Hepatic stellate cell (primary cell): ENCODE results near the gene TFAP2A.

ENCODE experiments used
- DNase-seq: peaks from one replicate; pipeline ENCODE4 v3.0.0; 2011; ENCODE audit warnings: low spot score

Gene TFAP2A

DNA sequence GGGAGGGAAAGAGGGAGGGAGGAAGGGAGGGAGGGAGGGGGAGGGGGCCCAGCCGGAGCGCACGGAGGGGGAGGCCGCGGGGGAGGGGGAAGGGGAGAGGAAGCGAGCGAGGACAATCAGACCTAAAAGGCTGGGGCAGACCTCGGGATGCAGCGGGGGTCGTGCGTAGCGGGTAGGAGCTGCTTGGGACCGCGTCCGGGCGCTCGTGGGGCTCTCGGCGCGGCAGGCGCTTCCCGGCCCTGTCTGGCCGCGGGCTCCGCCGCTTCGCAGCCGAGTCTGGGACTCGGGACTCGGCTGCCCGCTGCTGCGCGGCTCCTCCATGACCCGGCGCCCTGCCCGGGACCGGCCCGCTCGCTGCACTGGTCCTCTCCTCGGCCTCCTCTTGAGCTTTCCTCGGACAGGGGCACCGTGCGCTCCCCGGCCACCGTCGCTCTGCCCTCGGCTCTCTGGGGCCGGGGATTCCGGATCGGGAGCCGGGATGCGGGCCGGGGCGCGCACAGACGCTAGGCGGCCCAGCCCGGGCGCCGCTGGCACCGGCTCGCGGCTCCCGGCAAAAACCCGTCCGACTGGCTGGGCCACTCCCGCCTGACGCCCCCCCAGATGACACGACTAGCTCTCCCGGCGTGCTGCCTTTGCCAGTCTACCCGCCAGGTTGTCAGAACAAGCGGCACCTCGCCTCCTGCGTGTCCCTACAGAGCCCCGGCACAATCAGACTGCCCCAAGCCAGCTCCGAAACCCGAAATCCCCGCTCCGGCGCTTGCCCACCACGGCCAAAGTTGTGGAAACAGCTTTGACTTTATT lies 2.2 kb downstream of the TFAP2A start:
- peak; percentile 47 for DNase-seq

DNA sequence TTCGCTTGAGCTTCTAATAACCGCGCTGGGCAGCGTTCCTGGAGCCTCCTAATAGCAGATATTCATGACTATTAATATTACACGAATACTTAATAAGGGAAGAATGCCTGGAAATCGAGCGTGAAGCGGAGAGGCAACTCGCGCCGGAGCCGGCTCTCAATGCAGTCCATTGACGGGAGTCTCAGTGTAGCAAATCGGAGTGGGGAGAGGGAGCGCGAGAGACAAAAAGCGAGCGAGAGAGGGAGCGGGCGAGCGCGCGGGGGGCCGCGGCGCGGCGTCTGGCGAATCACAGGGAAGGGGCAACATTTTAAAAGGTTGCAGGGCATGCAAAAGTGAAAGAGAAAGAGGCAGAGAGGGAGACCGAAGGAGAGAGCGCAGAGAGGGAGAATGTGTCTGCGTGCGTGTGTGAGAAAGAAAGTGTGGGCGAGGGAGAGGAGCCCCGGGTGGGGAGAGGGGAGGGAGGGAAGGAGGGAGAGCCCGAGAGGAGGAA lies 2.9 kb downstream of the TFAP2A start:
- peak; percentile 66 for DNase-seq

DNA sequence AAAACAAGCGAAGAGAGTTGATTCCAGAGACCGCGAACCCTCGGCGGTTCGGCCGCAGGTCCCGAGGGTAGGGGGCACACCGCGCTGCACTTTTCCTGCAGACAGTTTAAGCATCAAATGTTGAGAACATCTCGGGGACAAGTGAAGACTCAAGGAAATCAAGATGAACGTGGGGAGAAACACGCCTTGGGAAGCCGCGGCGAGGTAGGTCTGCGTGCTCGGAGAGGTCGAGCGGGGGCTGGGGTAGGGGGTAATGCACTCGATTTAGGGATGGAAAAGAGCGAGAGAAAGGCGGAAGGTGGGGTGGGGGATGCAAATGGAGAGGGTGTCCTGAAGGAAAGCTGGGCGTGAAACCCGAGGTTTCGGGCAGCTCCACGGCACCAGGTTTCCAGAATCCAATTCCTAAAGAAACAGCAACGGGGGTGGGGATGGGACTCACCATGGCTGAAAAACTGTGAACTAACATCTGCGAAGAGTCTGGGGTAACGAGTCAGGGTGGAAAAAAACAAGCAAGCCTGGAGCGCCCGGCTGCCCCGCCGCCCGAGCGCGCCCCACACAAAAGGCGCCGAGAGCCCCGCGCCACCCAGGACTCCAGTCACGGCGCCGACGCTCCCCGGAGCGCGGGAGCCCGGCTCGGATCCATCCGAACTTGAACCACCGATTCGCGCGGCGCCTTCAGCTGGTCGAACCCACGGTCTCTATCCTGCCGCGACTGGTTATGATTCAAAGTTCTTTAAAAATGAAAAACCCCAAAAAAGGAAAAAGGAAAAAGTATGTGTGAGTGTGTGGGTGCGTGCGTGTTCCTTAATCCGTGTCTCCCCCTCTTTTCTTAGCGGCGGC lies 3.5 kb downstream of the TFAP2A start:
- DNase-seq = no peak

DNA sequence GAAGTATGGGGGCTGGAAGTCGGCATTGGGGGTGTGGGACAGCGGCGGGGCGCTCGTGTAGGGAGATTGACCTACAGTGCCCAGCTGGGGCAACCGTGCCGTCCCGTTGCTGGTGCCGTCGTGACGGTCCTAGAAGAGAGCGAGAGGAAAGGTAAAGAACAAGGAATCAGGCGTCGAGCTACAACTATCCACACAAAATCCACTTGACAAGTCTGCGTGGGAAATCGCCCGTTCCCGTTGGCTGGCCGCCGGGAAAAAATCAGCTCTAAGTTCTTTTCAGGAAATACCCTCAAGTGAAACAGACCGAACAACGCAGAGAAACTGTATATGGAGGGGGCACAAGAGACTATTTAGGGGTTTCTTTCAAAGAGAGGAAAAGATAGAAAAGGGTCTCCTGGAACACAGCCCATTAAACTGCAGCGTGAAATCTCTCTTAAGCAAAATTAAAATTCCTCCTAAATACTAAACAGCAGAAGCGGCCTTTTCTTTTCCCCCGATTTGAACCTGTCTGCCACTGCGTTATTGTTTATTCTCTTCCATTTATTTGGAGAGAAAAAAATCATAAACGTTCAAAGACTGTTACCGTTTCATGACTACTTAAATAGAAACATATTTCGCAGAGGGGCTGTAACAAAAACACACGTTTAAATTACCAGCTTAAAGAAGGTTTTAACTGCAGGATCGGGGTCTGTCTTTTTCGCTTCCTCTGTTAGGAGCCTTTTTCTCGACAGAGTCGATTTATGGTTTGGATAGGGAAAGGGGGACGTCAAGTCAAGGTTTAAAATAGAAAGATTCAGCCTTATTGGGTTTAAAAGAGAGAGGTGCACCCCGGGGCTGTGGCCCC lies 4.4 kb downstream of the TFAP2A start:
- no peak for DNase-seq

DNA sequence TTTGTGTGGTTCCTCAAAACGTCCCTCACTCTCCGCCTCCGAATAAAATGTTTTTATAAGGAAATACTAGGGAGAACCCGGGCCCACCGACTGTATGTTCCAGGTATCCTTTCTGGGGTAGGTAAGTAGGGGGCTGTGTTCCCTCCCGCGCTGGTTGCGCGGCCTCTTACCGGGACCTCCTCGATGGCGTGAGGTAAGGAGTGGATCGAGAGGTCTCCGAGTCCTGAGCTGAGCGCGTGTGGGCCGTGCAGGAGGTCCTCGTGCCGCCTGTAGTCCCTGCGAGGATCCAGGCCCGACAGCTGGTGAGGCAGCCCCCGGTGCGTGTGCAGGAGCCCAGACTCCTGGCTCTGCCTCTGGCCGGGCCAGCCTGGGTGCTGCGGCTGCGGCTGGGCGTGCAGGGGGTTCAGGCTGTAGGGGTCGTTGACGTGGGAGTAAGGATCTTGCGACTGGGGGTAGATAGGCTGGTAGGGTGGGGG lies 5.1 kb downstream of the TFAP2A start:
- no peak for DNase-seq

DNA sequence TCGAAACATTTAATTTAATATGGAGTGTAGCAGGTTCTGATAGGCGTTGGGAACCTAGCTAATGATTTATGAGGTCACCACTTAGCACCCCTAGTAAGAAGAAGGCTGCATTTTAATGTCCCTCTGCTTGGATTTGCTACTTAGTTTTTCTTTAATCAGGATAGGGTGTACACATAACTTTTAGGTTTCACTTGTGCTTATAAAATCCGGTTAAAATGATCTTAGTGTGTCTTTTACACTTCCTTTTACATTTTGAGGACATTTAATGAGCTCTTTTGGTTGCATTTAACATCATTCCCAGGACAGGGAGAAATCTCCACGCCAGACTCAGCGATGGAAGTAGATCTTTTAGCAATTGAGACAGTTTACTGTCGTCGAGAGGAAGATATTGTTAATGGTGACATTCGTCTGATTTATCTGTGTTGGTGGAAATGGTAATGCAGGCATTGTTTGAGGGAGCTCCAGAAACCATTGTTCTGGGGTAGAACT lies 5.6 kb downstream of the TFAP2A start:
- DNase-seq = no peak

DNA sequence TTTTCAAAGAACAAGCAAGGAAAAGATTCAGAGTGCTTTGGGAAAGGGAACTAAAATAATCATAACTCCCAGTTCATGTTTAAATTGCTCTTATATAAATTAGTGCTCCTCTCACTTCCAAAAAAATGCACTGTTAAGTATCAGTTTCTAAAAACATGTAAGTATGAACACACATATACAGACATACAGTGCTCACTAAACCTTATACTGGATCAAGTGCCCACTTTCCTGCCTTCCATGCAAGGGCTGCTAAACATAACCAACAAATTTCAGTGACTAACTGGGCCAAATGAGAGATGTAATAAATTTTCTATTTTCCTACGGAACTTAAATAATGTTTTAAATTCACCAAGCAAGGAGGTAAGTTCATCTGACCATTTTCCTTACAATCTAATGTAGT lies 6.4 kb downstream of the TFAP2A start:
- no peak for DNase-seq

DNA sequence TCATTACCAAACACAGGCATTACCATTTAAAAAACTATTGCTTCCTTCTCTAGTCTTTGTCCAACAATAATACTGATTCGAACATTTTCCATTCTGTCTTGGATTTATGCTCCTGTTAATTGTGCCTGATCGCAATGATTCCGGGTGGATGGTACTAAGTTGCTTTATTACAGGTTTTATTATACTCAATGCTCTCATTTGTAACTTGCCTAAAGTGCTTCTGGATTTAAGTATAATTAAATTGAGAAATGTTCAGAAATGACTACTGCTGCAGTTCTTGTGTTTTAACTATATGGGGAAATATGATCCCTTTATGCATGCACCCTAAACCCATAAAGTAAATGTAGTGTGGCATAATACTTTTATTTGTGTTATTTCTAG lies 7.2 kb downstream of the TFAP2A start:
- DNase-seq = no peak

DNA sequence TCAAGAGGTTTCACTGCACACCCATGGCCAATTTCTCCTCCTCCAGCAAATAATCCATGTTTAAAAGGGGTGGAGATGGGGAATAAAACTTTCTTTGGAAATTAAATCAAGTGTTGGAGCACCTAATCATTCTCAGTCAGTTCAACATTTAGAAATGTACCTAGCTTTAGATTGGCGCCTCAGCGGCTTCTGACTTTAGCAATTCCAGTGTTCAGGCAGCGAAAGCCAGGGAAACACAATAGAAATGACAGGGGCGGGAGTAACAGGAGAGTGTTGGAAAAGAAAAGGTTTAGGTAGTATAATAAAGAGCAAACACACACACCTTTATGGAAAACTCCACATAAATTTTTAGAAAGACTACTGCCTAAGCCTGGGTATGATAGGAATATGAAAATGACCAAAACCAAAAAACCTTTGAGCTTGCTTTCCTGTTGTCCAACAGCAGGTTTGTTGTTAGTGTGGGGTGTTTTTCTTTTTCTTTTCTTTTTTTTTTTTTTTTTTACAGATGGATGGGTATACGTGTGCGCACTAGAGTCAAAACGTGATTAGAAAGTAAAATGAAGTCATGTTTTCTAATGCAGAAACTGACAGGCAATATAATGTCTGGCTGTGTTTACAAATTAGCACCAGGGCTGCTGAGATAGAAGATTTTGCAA lies 7.7 kb downstream of the TFAP2A start:
- DNase-seq = no peak

DNA sequence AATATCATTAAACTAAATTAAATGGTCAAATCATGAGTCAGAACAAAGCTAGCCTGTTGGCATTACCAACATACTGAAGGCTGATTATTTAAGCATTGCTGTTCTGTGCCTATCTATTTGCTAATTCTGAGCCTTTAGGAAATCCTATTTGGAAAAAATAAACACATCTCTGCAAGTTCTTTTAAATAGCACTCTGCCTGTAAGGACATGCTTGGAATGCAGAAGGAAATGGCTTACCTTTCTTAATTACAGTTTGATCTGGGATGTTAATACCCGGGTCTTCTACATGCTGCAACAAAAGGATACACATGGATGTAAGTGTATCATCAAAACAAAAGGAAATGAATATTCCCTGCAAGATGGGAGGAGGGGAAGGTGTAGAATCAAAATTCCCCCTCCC lies 8.3 kb downstream of the TFAP2A start:
- no peak for DNase-seq

DNA sequence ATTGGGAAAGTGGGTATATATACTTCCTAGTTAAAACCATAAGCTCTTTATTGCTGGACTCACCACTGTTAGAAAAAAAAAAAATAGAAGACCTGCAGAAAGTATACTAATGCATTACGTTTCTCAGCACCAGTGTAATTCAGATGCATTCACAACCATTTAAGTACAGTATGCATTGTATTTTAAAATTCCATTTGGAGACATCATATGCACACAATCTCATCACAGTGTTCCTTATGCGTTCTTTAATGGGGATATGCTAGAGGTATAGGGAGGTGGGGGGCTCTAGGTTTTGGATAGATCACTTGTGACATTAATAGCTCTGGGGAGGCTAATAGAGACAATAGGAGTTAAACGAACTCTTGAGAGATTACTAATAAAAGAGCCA lies 9.4 kb downstream of the TFAP2A start:
- DNase-seq = no peak

DNA sequence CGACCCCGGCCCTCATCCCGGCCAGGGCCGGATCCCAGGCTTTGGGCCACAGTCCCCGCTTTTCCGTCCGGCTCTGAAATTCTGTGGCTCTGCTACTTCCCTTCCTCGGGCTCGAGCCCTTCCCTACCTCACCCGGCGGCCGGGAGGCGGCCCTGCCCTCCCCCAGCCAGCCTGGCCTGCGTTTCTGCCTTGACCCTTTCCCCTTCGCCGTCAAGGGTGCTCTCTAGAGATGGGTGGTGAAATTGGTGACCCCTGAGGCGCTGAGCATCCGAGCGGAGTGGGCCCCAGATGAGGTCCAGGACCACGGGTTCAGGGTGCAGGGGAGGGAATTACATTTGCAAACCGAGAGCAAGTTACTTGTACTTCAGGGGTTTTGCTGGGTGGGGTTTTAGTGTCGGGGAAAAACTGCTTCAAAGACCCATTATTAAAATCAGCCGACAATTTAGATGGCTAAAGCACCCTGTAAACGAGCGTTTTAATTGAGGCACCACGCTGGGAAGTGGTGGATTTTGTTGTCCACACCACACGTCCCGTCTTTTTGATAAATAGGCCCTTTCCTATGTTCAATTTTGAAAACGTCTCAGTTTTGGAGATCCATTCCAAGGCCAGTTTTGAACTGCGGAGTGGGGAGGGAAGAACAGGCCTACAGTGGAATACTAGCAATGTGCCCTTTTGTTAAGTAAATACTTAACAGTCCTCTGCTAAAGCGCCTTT lies 9.9 kb downstream of the TFAP2A start:
- DNase-seq = no peak

DNA sequence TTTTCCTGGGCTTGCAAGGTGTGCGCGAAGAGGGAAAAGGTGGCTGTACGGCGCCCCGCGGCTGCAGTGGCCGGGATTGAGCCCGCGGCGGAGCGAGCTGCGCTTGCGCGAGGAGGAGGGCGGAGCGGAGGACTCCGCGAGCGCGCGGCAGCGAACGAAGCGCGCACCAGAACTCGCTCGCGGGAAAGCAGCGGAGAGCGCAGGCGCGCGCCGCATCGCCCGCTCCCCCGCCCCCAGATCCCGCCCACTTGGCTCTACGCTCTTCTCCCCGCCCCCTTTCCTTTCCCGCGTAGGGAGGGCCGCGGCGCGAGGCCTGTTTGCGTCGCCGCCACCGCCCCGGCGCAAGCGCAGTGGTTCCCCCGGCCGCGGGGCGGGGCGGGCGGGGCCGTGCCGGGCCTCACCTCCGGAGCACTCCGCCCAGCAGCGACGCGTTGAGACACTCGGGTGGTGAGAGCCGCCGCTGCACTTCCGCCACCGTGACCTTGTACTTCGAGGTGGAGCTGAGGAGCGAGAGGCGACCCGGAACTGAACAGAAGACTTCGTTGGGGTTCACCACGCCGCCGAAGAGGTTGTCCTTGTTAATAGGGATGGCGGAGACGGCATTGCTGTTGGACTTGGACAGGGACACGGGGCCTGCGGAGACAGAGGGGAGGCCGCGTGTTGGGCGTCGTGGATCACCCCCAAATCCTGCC lies 10.6 kb downstream of the TFAP2A start:
- DNase-seq = peak; percentile 96

DNA sequence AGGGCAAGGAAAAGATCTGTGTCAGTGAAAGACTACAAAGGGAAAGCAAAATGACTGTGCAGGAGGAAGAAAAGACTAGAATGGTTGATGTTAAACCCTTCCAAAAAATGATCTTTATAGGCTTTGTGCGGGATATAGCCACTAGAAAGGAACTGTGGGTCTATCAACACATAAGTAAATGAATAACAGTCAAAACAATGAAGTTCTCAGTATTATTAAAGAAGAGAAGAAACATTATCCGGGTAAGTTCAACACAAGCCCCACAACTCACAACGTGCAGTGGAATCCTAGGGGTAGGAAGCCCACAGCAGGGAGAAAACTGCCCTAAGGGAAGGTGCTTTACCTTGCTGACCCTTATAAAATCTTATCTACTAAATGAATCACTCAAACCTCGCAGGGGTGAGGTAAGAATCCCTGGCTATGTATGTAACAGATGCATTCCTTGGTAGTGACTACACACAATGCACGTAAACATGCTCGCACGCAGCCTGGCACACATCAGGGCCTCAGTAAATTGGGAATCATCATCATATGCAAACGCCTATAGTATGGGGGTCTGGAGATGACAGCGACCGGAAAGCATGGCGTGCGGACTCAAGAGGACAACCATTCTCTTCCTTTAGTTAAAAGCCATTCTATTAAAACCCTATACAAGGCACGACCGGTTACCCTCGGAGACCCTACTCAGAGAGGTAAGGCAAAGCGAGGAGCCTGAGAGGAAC lies 11.3 kb downstream of the TFAP2A start:
- DNase-seq = peak; percentile 53

DNA sequence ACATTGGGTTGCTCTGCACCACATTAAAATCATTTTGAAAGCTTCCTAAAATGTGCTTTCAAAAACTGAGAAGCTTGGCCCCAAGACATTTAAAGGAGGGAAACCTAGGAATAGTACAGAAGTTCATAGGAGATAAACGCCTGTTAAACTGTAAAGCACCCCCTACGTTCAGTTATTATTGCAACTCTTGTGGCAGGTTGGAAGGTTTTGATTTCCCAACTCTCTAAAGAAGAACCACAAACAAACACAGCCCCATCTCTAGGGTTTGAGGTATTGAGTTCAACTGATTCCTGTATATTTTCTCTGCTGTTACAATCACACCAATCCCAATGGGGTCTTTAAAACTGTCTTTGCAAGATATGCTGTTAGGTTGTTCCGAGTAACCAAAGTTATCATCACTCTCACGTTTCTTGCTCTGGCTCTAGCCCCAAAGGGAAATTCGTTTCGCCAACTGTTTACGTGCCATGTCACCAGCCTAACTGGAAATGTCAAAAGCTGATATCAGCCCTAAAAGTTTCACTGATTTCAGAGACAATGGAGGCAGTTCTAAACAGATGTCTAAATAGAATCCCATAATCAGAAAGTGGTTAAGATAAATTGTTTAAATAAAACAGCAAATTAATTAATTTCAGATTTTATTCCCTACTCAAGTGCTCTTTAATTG lies 12.1 kb downstream of the TFAP2A start:
- DNase-seq = no peak

DNA sequence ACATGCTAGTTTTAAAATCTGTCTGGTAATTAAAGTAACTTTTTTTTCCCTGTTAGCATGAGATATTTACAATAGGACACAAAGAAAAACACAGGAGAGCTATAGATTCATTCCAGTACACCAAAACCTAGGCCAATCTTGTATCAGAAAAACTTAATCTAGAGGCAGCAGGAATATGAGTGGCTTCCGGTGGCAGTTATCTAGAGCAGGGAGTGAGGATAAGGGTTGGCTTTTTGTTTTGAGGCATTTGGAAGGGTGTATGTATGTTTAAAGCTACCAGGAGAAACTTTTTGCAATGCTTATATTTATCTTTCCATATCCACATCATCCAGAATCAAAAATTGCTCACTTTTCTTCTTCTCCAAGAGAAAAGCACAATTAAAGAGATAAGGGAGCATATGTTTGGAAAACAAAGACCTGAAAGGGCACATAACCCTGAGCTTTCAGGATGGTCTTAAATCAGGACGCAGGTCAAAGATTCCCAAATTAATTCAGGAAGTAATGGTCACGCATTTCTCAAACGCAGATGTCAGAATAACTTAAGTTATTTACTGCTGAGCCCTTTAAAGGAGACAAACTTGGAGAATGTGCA lies 13.1 kb downstream of the TFAP2A start:
- no peak for DNase-seq

DNA sequence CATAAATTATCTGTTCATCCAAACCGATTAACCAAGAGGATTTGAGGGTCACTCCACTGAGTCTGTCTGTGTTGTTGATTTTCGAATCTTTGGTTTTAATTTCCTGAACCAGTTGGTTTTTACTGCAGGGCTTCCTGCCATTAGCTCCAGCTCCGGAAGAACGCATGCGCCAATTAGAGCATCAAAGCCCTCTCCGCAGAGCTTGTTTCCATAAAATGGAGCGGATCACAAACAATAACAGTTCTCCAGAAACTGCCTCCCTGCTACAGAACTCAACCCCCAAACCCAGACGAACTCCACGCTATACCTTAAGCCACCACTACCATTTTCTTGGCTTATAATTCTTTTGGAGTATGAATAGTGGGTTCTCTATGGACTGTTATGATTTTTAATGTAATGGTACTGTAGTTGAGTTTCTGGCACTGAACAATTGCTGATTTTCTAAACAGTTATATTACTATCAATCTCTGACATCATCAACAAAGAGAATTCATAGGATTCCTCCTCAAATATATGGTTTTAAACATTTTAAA lies 13.8 kb downstream of the TFAP2A start:
- DNase-seq = no peak

DNA sequence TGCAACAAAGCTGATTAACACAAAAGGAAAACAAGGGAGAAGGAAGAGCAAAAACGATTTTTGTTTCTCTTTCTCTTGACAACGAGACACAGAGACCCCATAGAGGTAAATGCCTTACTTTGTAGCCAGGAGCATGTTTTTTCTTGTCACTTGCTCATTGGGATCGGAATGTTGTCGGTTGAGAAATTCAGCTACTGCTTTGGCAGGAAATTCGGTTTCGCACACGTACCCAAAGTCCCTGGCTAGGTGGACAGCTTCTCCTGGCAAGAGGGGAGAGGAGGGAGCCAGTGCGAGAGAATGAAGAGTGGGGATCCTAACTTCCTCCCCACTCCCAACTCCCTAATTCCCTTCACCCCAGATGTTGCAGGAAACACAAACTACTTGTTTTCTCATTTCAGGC lies 14.5 kb downstream of the TFAP2A start:
- DNase-seq = no peak
